GM12891 (cell line): Measurements from ENCODE around the gene EFHC1.

Experiments
- POLR2AphosphoS5 ChIP-seq: IDR thresholded peaks from 2 replicates; pipeline ENCODE4 v1.6.1; 2011; ENCODE audit warnings: low read depth, low read length, control low read depth
- POU2F2 ChIP-seq: IDR thresholded peaks from 2 replicates; pipeline ENCODE4 v1.6.1; 2011; ENCODE audit warnings: low read depth, mild to moderate bottlenecking, control low read depth, low read length, moderate library complexity
- TAF1 ChIP-seq: IDR thresholded peaks from 2 replicates; pipeline ENCODE4 v1.6.1; 2011; ENCODE audit warnings: low read depth, low read length, control low read depth

GRCh38 chr6:52510213-52510562 lies 90.0 kb downstream of the EFHC1 start:
- TF ChIP-seq POU2F2, result no peak
- no peak for TF ChIP-seq TAF1
- no peak for TF ChIP-seq POLR2AphosphoS5
